A673 (cell line): ENCODE data around the gene SLC12A7. TPM values are rescaled to one million over a fixed set of nuclear protein-coding genes. Genes with fewer than 3 reads are reported as not detected.

Source experiments
- BruUV-seq: library from RNA; stranded (reverse); fragments of 400-500 nt; replicated peaks from 2 replicates; lab custom pipeline; 2021; lab: Mats Ljungman, UMichigan
- CTCF ChIA-PET: fragments of 300-600 bp; sonication (Branson Sonifier 250); formaldehyde crosslinking; loops from one replicate; lab custom pipeline; 2022; ENCODE audit warnings: antibody characterized with exemption; lab: Charles Lee
- POLR2A ChIA-PET: fragments of 300-600 bp; sonication (Branson Sonifier 250); formaldehyde crosslinking; loops from one replicate; lab custom pipeline; 2022; ENCODE audit warnings: antibody characterized with exemption; ENCODE audit not compliant: low non-redundant PET; lab: Charles Lee
- DNase-seq: peaks from one replicate; pipeline ENCODE4 v3.0.0-alpha.2; 2015; ENCODE audit warnings: low spot score
- H3K27ac ChIP-seq: fragments of 200-600 bp; sonication (generic); 2 replicates; pipeline ENCODE4 v1.5.1; 2016; ENCODE audit warnings: mixed run types, low read depth, mild to moderate bottlenecking, mixed read lengths, antibody characterized with exemption, low read length; ENCODE audit not compliant: poor library complexity, severe bottlenecking
- H3K27me3 ChIP-seq: fragments of 200-600 bp; sonication (generic); replicated peaks from 2 replicates; pipeline ENCODE4 v1.6.1; 2017; ENCODE audit warnings: mixed run types, low read depth, mild to moderate bottlenecking, mixed read lengths, antibody characterized with exemption, low read length; ENCODE audit not compliant: insufficient read depth, poor library complexity
- H3K36me3 ChIP-seq: fragments of 200-600 bp; sonication (generic); 2 replicates; pipeline ENCODE4 v1.6.1; 2016; ENCODE audit warnings: mixed run types, mild to moderate bottlenecking, mixed read lengths, antibody characterized with exemption, low read length; ENCODE audit not compliant: insufficient read depth, poor library complexity, severe bottlenecking
- H3K4me1 ChIP-seq: fragments of 200-600 bp; sonication (generic); 2 replicates; pipeline ENCODE4 v1.6.1; 2017; ENCODE audit warnings: mixed run types, mild to moderate bottlenecking, mixed read lengths, antibody characterized with exemption, low read length; ENCODE audit not compliant: insufficient read depth, poor library complexity, severe bottlenecking
- H3K4me3 ChIP-seq: fragments of 200-600 bp; sonication (generic); 2 replicates; pipeline ENCODE4 v1.5.1; 2016; ENCODE audit warnings: low read depth, mixed run types, mild to moderate bottlenecking, mixed read lengths, low read length; ENCODE audit not compliant: poor library complexity, severe bottlenecking
- H3K9me3 ChIP-seq: fragments of 200-600 bp; sonication (generic); 2 replicates; pipeline ENCODE4 v1.6.1; 2016; ENCODE audit warnings: mixed run types, low read depth, mild to moderate bottlenecking, mixed read lengths, antibody characterized with exemption, low read length; ENCODE audit not compliant: poor library complexity, severe bottlenecking
- EZH2 ChIP-seq: fragments of 200-600 bp; sonication (generic); IDR thresholded peaks from 2 replicates; pipeline ENCODE4 v1.6.1; 2017; ENCODE audit warnings: borderline replicate concordance, low read depth, mild to moderate bottlenecking, mixed read lengths, antibody characterized with exemption, low read length; ENCODE audit not compliant: poor library complexity, severe bottlenecking
- intact Hi-C: fragments of 100-400 bp; cut with micrococcal nuclease; formaldehyde crosslinking; loops from one replicate; pipeline ENCODE4 v1.10.0; 2022; ENCODE audit not compliant: unreplicated experiment
- total RNA-seq: library from RNA; stranded (reverse); gene quantifications from 2 replicates; pipeline ENCODE4 v1.2.3, GENCODE V29; 2021
- TF ChIP-seq, protein P1 (sequence below): fragments of 300-800, 200-600 bp; sonication (generic); conservative IDR thresholded peaks from 2 replicates; pipeline ENCODE4 v1.5.1; 2017; ENCODE audit warnings: low read depth, mild to moderate bottlenecking, antibody characterized with exemption, low read length, moderate library complexity, mixed read lengths

The SLC12A7 gene
- total RNA-seq, 1 experiment from 2014 or later, result 45.2 TPM

DNA sequence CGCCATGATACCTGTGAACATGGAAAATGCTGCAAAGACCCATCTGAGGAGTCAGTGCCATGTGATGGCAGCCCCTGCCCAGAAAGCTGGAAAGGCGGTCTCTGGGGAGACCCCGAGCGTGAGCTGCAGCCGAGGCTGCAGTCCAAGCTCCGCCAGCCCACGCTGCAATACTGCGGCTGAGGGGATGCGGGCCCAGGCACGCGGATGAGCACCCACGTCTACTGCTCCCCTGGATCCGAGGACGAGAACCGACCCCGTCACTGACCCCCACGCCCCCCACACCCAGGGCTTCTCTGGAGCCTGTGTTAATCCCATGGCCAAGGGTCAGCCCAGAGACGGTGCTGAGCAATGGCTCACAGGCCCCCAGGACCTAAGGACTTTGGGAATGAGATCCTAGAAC is 32.4 kb downstream of the SLC12A7 start:
- ChIA-PET POLR2A (no interaction called here), CTCF (no interaction called here)
- TF ChIP-seq, protein P1, sequence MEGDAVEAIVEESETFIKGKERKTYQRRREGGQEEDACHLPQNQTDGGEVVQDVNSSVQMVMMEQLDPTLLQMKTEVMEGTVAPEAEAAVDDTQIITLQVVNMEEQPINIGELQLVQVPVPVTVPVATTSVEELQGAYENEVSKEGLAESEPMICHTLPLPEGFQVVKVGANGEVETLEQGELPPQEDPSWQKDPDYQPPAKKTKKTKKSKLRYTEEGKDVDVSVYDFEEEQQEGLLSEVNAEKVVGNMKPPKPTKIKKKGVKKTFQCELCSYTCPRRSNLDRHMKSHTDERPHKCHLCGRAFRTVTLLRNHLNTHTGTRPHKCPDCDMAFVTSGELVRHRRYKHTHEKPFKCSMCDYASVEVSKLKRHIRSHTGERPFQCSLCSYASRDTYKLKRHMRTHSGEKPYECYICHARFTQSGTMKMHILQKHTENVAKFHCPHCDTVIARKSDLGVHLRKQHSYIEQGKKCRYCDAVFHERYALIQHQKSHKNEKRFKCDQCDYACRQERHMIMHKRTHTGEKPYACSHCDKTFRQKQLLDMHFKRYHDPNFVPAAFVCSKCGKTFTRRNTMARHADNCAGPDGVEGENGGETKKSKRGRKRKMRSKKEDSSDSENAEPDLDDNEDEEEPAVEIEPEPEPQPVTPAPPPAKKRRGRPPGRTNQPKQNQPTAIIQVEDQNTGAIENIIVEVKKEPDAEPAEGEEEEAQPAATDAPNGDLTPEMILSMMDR, result no peak
- no peak for TF ChIP-seq EZH2
- Histone ChIP-seq H3K4me1 (no peaks in the 10 kb centered on the region), H3K4me3 (no peak overlapping the region), H3K9me3 (no peaks in the 10 kb centered on the region), H3K36me3 (peaks cover 3% of the 10 kb centered on the region), H3K27ac (no peak overlapping the region), H3K27me3 (no peaks in the 10 kb centered on the region)
- BruUV-seq, result no TSS peak
- intact Hi-C loops, result no loop called here
- DNase-seq, result no peak

DNA sequence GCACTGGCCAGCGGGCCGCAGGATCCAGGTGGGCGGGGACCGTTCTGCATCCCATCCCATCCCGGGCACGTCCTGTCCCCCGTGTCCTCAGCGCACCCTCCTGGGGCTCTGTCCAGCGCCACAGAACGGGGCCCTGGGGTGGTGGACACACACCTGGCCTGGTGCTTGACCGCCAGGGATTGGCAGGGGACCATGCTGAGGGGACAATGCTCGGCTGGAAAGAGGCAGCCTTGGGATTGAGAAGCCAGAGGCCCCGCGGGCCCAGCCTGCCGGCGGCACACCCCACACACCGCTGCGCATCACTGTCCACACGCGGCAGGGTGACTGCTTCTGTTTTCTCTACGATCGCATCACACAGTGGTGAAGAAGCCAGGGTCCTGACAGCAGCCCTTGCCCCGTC is 33.0 kb downstream of the SLC12A7 start:
- no peak for DNase-seq
- Histone ChIP-seq H3K4me3 (no peak overlapping the region), H3K9me3 (no peaks in the 10 kb centered on the region), H3K36me3 (peaks cover 3% of the 10 kb centered on the region), H3K27me3 (no peaks in the 10 kb centered on the region), H3K4me1 (no peaks in the 10 kb centered on the region), H3K27ac (no peak overlapping the region)
- no TSS peak for BruUV-seq
- intact Hi-C loops, result no loop called here
- TF ChIP-seq EZH2, result no peak
- TF ChIP-seq, protein P1, result no peak
- POLR2A ChIA-PET, result no interaction called here
- CTCF ChIA-PET, result no interaction called here

DNA sequence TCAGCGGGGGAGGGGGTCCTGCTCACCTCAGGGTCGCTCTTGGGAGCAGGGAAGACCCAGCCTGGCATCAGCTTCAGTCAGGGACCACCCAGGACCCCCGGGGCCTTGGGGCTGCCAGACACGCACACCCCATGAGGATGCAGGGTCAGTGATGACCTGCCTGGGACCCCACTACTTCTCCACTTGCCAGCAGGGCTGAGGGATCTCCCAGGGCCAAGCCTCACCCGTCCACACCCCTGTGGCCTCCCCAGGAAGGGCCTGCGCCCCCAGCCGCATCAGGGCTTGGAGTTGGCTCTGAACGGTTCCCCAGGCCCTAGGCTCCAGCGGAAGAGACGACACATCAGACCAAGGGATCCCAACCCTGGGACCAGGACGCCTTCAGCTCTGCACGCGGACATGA is 33.7 kb downstream of the SLC12A7 start:
- DNase-seq, result no peak
- peaks cover 3% of the 10 kb centered on the region for H3K36me3 ChIP-seq
- TF ChIP-seq EZH2, result no peak
- TF ChIP-seq, protein P1, result no peak
- POLR2A ChIA-PET, result no interaction called here
- intact Hi-C loops, result no loop called here
- no peaks in the 10 kb centered on the region for H3K27me3 ChIP-seq
- H3K27ac ChIP-seq, result no peak overlapping the region
- H3K9me3 ChIP-seq, result no peaks in the 10 kb centered on the region
- no peaks in the 10 kb centered on the region for H3K4me1 ChIP-seq
- BruUV-seq, result no TSS peak
- no peak overlapping the region for H3K4me3 ChIP-seq
- CTCF ChIA-PET, result no interaction called here
